Spinal cord (tissue), 10 donors: ENCODE measurements around the gene GNAT2. TPM values are rescaled to one million over a fixed set of nuclear protein-coding genes. Genes with fewer than 3 reads are reported as not detected.
"Not testable (repeated sequence)": the region's sequence is repeated elsewhere in the genome, so short reads cannot be mapped to it uniquely, and the experiment has no call there.

ENCODE experiments used
- DNase-seq, 6 donors: peaks; one replicate each; pipeline versions ENCODE4 v3.0.0 to v3.0.0-alpha.2; 2013 to 2015; ENCODE audit warnings: low spot score in 6 of 6, low read depth in 4 of 6
- H3K27ac ChIP-seq: one replicate; pipeline ENCODE4 v1.5.1; 2013; ENCODE audit warnings: low read depth, low read length, control low read depth
- H3K27me3 ChIP-seq: one replicate; pipeline ENCODE4 v1.6.1; 2013; ENCODE audit warnings: low read length; ENCODE audit not compliant: control insufficient read depth, insufficient read depth
- H3K36me3 ChIP-seq: one replicate; pipeline ENCODE4 v1.6.1; 2013; ENCODE audit warnings: low read length; ENCODE audit not compliant: control insufficient read depth, insufficient read depth
- H3K4me1 ChIP-seq: one replicate; pipeline ENCODE4 v1.6.1; 2013; ENCODE audit warnings: low read length; ENCODE audit not compliant: control insufficient read depth, insufficient read depth
- H3K4me3 ChIP-seq: one replicate; pipeline ENCODE4 v1.5.1; 2013; ENCODE audit warnings: low read depth, low read length, control low read depth
- H3K9me3 ChIP-seq: one replicate; pipeline ENCODE4 v1.6.1; 2013; ENCODE audit warnings: low read length; ENCODE audit not compliant: control insufficient read depth, insufficient read depth
- WGBS: methylation state at CpG from one replicate; pipeline ENCODE4 v1.1.5; 2013; ENCODE audit warnings: missing lambda C conversion rate; ENCODE audit not compliant: insufficient coverage; 5-methylcytosine and 5-hydroxymethylcytosine counted together
- long read RNA-seq, 4 donors: transcript quantifications; one replicate each; lab custom pipeline, GENCODE V29; 2026
- polyA plus RNA-seq, 2 donors: library from polyadenylated mRNA; unstranded; fragments of 120-200 nt; gene quantifications; one replicate each; pipeline ENCODE4 v1.2.1, GENCODE V29; 2013; ENCODE audit not compliant: insufficient read length in 2 of 2
- total RNA-seq, 2 donors: library from RNA; depleted of rRNA in 1 of 2; stranded (reverse); fragments of 120-200 nt in 1 of 2; fragments of >200 nt in 1 of 2; gene quantifications; one replicate each; pipeline versions ENCODE4 v1.2.3 to v1.2.4, GENCODE V29; 2013 to 2014
- donor health status: healthy.

GNAT2 gene
- under 1 TPM in 1 of 2 donors, not detected in 1; 0.33 TPM for total RNA-seq
- polyA plus RNA-seq: not detected
- long read RNA-seq, donor 1: 0 reads
- long read RNA-seq, donor 2: 0 reads
- long read RNA-seq, donor 3: 0 reads
- long read RNA-seq, donor 4: 0 reads

DNA sequence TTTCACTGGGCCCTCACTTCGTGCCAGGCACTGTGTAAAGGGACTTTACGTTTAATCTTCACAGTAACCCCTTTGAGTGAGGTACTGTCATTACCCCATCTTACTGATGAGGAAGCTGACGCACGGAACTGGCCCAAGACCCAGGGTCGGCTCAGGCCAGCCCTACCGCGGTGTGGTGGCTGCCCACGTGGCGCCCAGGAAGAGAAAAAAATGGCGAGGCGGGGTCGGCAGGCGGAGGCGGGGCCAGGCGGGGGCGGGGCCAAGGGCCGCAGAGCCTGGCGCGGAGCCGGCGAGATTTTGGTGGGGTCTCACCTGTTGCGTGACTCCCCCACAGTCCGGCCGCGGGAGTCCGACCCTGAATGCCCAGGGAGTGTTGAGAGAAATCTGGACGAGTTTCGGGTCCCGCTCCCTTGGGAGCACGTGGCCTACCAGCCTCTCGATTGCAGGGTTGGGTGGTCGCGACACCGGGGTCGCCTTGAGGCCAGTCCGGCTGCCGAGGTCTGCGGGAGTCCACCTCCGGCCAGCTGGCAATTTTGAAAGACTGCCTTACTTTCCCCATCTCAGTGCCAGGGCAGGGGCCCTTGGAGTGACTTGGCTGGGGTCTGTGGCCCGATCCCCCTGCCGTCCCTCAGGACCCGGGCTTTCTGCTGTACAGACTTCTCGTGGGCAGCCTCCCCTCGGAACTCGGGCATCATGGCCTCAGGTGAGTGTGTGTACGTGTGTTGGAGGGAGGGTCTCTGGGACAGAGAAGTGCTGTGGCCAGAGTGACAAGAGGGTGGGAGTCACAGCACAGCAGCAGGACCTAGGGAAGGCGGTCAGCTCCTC, at the start of gene GNAT2, which contains the start of gene AMPD2:
Gene GNAT2 (minus strand): TSS at position 41 of the 825 bp plus-strand sequence. CDS start 6,746 bp downstream, outside the sequence.
Gene AMPD2 (plus strand): TSS at position 262 of the 825 bp plus-strand sequence. CDS start 1,339 bp downstream, outside the sequence.
- Histone ChIP-seq H3K4me3 (peak within 1 kb of the TSS; percentile 83), H3K27me3 (no peaks in the 10 kb centered on the region), H3K9me3 (no peaks in the 10 kb centered on the region), H3K4me1 (peaks cover 55% of the 10 kb centered on the region), H3K27ac (peak within 1 kb of the TSS; percentile 94), H3K36me3 (peaks cover 13% of the 10 kb centered on the region)
- peak in 3 of 6 donors; percentile 18 to 79 (median 77) for DNase-seq
- WGBS: under 1% methylated on average over 45 of the region's 47 CpGs

DNA sequence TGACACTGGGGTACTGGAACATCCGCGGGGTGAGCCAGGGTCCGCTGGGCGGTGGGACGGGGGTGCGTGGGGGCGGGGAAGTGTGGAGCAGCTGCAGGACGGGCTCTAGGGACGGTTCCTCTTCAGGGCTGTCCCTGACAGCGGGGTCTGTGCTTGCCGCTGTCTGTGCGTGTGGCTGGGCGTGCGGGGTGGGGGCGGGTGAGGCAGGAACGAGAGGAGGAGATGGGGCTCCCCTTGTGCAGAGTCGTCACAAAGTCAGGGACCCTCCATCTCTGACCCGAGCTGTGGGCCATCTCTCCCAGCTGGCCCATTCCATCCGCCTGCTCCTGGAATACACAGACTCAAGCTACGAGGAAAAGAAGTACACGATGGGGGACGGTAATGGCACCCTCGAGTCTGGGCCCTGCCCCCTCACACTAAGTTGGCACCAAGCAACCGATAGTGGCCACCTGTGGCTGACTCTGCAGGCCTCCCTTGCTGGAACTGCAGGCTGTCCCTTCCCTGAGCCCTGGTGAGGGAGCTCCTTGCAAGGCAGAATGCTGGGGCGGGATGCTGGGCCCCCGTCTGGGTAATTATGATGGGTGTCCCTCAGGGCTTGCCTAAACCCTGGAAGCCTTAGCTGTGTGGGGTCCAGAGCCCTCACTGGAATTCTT, 48.8 kb upstream of the GNAT2 start:
- no peaks in the 10 kb centered on the region for H3K9me3 ChIP-seq
- no peak overlapping the region for H3K27ac ChIP-seq
- WGBS: 4% methylated on average over 25 of the region's 26 CpGs
- H3K27me3 ChIP-seq: no peaks in the 10 kb centered on the region
- peak in 1 of 6 donors; percentile 17 for DNase-seq
- peak overlapping the region; percentile 60 for H3K4me3 ChIP-seq
- peaks cover 11% of the 10 kb centered on the region for H3K36me3 ChIP-seq
- H3K4me1 ChIP-seq: peaks cover 18% of the 10 kb centered on the region

DNA sequence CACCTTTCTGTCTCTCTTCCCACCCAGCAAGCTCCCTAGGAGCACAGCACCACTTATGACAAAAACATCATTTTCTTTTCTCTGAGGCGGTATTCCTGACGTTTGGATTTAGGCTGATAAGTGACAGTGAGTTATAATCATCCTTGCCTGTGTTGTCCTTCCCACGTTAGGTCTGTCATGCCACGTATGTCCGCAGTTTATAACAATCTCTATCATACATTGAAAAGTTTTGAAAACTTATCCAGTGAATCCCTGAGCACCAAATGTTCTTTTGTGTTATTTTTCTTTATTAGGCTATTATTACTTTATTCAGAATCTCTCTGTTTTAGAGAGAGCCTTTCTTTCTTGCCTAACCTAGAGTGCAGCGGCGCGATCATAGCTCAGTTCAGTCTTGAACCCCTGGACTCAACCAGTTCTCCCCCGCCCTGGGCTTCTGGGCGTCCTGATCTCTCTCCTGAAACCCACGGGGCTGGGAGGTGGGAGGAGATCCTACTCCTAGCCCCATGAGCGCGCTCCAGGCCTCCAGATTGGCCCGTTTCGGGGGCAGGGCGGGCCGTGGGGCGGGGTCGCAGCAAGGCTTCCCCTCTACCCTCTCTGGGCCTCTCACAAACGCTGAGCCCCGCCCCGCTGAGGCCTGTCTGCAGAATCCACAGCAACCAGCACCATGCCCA, 48.2 kb upstream of the GNAT2 start, which contains the start of gene GSTM2:
Gene GSTM2 (plus strand): TSS at position 606 of the 671 bp plus-strand sequence. CDS start 59 bp downstream, at position 665.
- Histone ChIP-seq H3K4me1 (peaks cover 18% of the 10 kb centered on the region), H3K27me3 (no peaks in the 10 kb centered on the region), H3K36me3 (peaks cover 11% of the 10 kb centered on the region), H3K27ac (peak within 1 kb of the TSS; percentile 25), H3K9me3 (no peaks in the 10 kb centered on the region), H3K4me3 (peak within 1 kb of the TSS; percentile 60)
- peak; percentile 62 to 96 (median 80) for DNase-seq
- WGBS: 0% methylated on average over 12 of the region's 22 CpGs

DNA sequence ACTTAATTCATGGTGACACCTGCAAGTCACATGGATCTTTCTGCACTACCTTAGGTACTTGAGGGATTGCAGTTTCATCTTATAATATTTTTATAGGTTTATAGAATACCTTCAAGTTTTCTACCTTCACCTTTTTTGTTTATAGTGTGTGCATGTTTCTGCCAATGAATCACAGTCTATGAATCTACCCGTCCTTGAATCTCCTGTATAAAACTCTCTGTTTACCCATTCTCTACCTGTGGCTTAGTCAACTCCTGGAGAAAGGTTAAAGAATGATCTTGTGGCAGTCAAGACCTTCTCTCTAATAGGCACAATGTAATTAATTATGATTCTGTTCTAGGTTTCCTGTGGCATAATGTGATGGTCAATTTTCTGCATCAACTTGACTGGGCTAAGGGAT, 45.3 kb upstream of the GNAT2 start:
- Histone ChIP-seq H3K36me3 (peaks cover 11% of the 10 kb centered on the region), H3K4me1 (peaks cover 18% of the 10 kb centered on the region), H3K4me3 (no peak overlapping the region), H3K27ac (no peak overlapping the region), H3K27me3 (no peaks in the 10 kb centered on the region), H3K9me3 (no peaks in the 10 kb centered on the region)
- no CpG with 5 or more reads among the region's 1 CpG for WGBS
- no peak for DNase-seq

DNA sequence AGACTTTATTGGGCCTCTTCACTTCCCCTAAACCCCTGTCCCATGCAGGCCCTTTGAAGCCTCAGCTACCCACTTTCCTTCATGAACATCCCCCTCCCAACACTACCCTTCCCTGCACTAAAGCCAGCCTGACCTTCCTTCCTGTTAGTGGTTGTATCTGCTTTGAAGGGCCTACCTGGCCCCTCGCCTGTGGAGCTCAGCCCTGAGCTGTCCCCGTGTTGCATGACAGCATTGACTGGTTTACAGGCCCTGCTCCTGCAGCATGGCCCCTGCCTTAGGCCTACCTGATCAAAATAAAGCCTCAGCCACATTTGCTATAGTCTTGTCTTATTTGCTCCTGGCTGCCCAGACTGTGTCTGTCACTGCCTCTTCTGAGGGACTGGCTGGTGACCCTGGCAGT, 42.0 kb upstream of the GNAT2 start:
- no peak overlapping the region for H3K27ac ChIP-seq
- H3K4me3 ChIP-seq: no peak overlapping the region
- H3K36me3 ChIP-seq: peaks cover 12% of the 10 kb centered on the region
- WGBS: 72% methylated on average over 2 of the region's 2 CpGs
- H3K9me3 ChIP-seq: no peaks in the 10 kb centered on the region
- peaks cover 6% of the 10 kb centered on the region for H3K4me1 ChIP-seq
- no peaks in the 10 kb centered on the region for H3K27me3 ChIP-seq
- DNase-seq: no peak

GRCh38 chr1:109660691-109661026, 41.2 kb upstream of the GNAT2 start:
- H3K27ac ChIP-seq, DNase-seq, H3K27me3 ChIP-seq, H3K9me3 ChIP-seq, H3K4me3 ChIP-seq: not testable (repeated sequence)
- WGBS: 76% methylated on average over 2 of the region's 4 CpGs
- Histone ChIP-seq H3K36me3 (peaks cover 16% of the 10 kb centered on the region), H3K4me1 (peaks cover 12% of the 10 kb centered on the region)

DNA sequence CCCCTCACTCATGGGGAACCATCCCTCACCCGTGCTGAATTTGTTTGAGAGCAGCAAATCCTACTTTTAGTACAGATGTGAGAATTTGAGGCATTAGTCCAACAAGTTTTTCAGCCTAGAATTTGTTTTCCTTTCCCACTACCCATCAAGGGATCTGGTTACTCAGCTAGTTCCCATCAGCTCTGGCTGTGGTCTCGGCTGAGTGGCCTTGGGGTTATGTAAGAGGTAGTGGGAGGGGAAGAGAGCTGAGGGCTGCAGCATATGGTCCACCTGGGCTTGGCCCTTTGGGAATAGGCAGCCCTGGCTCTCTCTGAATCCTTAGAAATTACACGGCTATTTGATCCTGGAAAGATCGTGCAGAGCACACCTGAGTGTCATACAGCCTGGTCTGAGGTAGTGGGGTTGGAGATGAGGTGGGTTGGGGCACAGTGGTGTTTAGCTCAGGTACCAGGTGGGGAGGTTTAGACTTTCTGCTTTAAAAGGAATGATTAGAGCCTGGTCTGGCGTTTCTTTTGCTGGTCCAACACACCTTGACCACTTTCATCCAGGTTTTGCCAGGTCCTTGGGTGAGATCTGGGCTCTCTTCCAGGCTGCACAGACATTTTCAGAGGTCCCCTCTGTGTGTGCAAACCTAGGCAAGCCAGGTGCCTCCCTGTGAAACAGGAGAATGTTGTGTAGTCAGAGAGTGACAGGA, 40.7 kb upstream of the GNAT2 start:
- Histone ChIP-seq H3K27me3 (no peaks in the 10 kb centered on the region), H3K9me3 (no peaks in the 10 kb centered on the region), H3K27ac (no peak overlapping the region), H3K4me3 (no peak overlapping the region), H3K36me3 (peaks cover 16% of the 10 kb centered on the region), H3K4me1 (peaks cover 17% of the 10 kb centered on the region)
- no peak for DNase-seq
- WGBS: 86% methylated on average over 4 of the region's 5 CpGs

- Histone ChIP-seq H3K4me1 (peaks cover 20% of the 10 kb centered on the region), H3K4me3 (no peak overlapping the region), H3K27me3 (no peaks in the 10 kb centered on the region), H3K9me3 (no peaks in the 10 kb centered on the region), H3K36me3 (peaks cover 16% of the 10 kb centered on the region), H3K27ac (no peak overlapping the region)
- DNase-seq: no peak
- 100% methylated on average over 1 of the region's 2 CpGs for WGBS
Observed at GRCh38 chr1:109659145-109659544, 39.7 kb upstream of the GNAT2 start.

DNA sequence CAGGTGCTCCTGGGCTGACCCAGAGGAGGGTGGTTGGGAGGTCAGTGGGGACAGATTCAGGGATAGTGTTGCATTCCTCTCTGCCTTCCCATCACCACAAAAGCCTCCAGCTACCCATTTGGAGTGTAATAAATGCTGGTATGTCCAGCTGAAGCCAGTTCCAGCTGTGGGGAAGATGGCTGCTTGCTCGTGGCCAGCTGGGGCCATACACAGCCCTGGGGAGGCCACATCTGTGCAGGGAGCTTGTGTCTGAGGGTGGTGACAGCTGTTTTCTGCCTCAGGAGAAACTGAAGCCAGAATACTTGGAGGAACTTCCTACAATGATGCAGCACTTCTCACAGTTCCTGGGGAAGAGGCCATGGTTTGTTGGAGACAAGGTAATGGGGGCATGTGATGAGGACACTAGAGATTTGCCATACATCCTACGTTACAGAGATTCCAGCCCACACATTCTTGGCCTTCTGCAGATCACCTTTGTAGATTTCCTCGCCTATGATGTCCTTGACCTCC, 39.2 kb upstream of the GNAT2 start:
- Histone ChIP-seq H3K9me3 (no peaks in the 10 kb centered on the region), H3K4me3 (no peak overlapping the region)

More for the DNA sequence above, 39.2 kb upstream of the GNAT2 start:
- H3K27ac ChIP-seq: no peak overlapping the region
- DNase-seq: no peak
- H3K27me3 ChIP-seq: no peaks in the 10 kb centered on the region
- peaks cover 16% of the 10 kb centered on the region for H3K36me3 ChIP-seq
- WGBS: 79% methylated on average over 2 of the region's 3 CpGs
- H3K4me1 ChIP-seq: peaks cover 20% of the 10 kb centered on the region
